ACHN (cell line): ENCODE measurements around the gene POLR2L.

Experiments used
- DNase-seq: peaks from one replicate; pipeline ENCODE4 v3.0.0-alpha.2; 2015
- in situ Hi-C: cut with HindIII; loops from 2 replicates; pipeline ENCODE4 v1.10.0; 2017; ENCODE audit warnings: low sequenced_read_pairs, low pct_ligation_motif_present, low pct_unique_long_range_greater_than_20kb

POLR2L gene

GRCh38 chr11:842370-843002 is at the start of gene POLR2L, which contains the start of gene TSPAN4:
Gene POLR2L (minus strand): TSS chr11:842529. CDS start chr11:842508, 21 bp downstream.
Gene TSPAN4 (plus strand): TSS chr11:842852. CDS start chr11:850305, 7,453 bp downstream.
- DNase-seq, result peak; percentile 85
- in situ Hi-C loops, result no loop called here

GRCh38 chr11:890794-891540 is 48.6 kb upstream of the POLR2L start:
- in situ Hi-C loops, result no loop called here

GRCh38 chr11:889687-890475 is 47.6 kb upstream of the POLR2L start:
- in situ Hi-C loops, result no loop called here
- DNase-seq, result no peak

More at GRCh38 chr11:890794-891540, 48.6 kb upstream of the POLR2L start:
- no peak for DNase-seq

GRCh38 chr11:889257-889656 is 46.9 kb upstream of the POLR2L start:
- DNase-seq, result no peak
- in situ Hi-C loops, result no loop called here

- in situ Hi-C loops, result no loop called here
- DNase-seq, result no peak
Observed at GRCh38 chr11:888310-889212, 46.2 kb upstream of the POLR2L start.

GRCh38 chr11:887589-887988 is 45.3 kb upstream of the POLR2L start:
- no peak for DNase-seq
- in situ Hi-C loops, result no loop called here

- in situ Hi-C loops, result no loop called here
Observed at GRCh38 chr11:886568-886967, 44.2 kb upstream of the POLR2L start.

GRCh38 chr11:884578-885070 is 42.3 kb upstream of the POLR2L start:
- in situ Hi-C loops, result no loop called here
- no peak for DNase-seq

More at GRCh38 chr11:886568-886967, 44.2 kb upstream of the POLR2L start:
- no peak for DNase-seq

- no peak for DNase-seq
- in situ Hi-C loops, result no loop called here
Observed at GRCh38 chr11:883527-883926, 41.2 kb upstream of the POLR2L start.

- DNase-seq, result no peak
- in situ Hi-C loops, result no loop called here
Observed at GRCh38 chr11:882596-882995, 40.3 kb upstream of the POLR2L start.

GRCh38 chr11:880447-880846 is 38.1 kb upstream of the POLR2L start:
- no peak for DNase-seq
- in situ Hi-C loops, result no loop called here

- in situ Hi-C loops, result no loop called here
Observed at GRCh38 chr11:877565-877964, 35.2 kb upstream of the POLR2L start.

GRCh38 chr11:876545-876944 is 34.2 kb upstream of the POLR2L start:
- in situ Hi-C loops, result no loop called here
- no peak for DNase-seq

More at GRCh38 chr11:877565-877964, 35.2 kb upstream of the POLR2L start:
- peak; percentile 12 for DNase-seq

- DNase-seq, result no peak
- in situ Hi-C loops, result no loop called here
Observed at GRCh38 chr11:875769-876301, 33.5 kb upstream of the POLR2L start.

- in situ Hi-C loops, result no loop called here
- no peak for DNase-seq
Observed at GRCh38 chr11:875203-875602, 32.9 kb upstream of the POLR2L start.

- in situ Hi-C loops, result no loop called here
- DNase-seq, result no peak
Observed at GRCh38 chr11:873706-874105, 31.4 kb upstream of the POLR2L start.

GRCh38 chr11:872799-873198 is 30.5 kb upstream of the POLR2L start:
- DNase-seq, result no peak
- in situ Hi-C loops, result no loop called here

- in situ Hi-C loops, result no loop called here
- DNase-seq, result no peak
Observed at GRCh38 chr11:871472-871871, 29.1 kb upstream of the POLR2L start.
